H9 (cell line): ENCODE measurements around the gene NEIL1. TPM values are rescaled to one million over a fixed set of nuclear protein-coding genes. Genes with fewer than 3 reads are reported as not detected.

Experiments
- DNase-seq: peaks from one replicate; pipeline ENCODE4 v3.0.0-alpha.2; 2017
- H2AFZ ChIP-seq: one replicate; pipeline ENCODE4 v1.6.1; 2013; ENCODE audit warnings: mild to moderate bottlenecking, low read length, control low read depth, moderate library complexity
- H2AK5ac ChIP-seq: 2 replicates; pipeline ENCODE4 v1.6.1; 2013; ENCODE audit warnings: low read length, control low read depth, mixed read lengths; ENCODE audit not compliant: insufficient read length
- H2BK120ac ChIP-seq: one replicate; pipeline ENCODE4 v1.6.1; 2013; ENCODE audit warnings: low read depth, mild to moderate bottlenecking, low read length, control low read depth, inconsistent platforms; ENCODE audit not compliant: poor library complexity, severe bottlenecking
- H2BK12ac ChIP-seq: 2 replicates; pipeline ENCODE4 v1.6.1; 2013; ENCODE audit warnings: low read length, control low read depth, mixed read lengths, low read depth; ENCODE audit not compliant: insufficient read length
- H2BK15ac ChIP-seq: 2 replicates; pipeline ENCODE4 v1.6.1; 2013; ENCODE audit warnings: low read depth, low read length, control low read depth
- H2BK20ac ChIP-seq: one replicate; pipeline ENCODE4 v1.6.1; 2013; ENCODE audit warnings: low read depth, mild to moderate bottlenecking, low read length, control low read depth, inconsistent platforms; ENCODE audit not compliant: poor library complexity, severe bottlenecking
- H2BK5ac ChIP-seq: 2 replicates; pipeline ENCODE4 v1.6.1; 2013; ENCODE audit warnings: low read length, control low read depth, mixed read lengths; ENCODE audit not compliant: insufficient read length
- H3K14ac ChIP-seq: 2 replicates; pipeline ENCODE4 v1.6.1; 2013; ENCODE audit warnings: low read length, control low read depth; ENCODE audit not compliant: insufficient read depth
- H3K18ac ChIP-seq: 2 replicates; pipeline ENCODE4 v1.6.1; 2013; ENCODE audit warnings: low read depth, mild to moderate bottlenecking, mixed read lengths, low read length, control low read depth; ENCODE audit not compliant: insufficient read length
- H3K23ac ChIP-seq: 2 replicates; pipeline ENCODE4 v1.6.1; 2013; ENCODE audit warnings: low read length, control low read depth, mixed read lengths, low read depth; ENCODE audit not compliant: insufficient read length
- H3K23me2 ChIP-seq: 2 replicates; pipeline ENCODE4 v1.6.1; 2013; ENCODE audit warnings: low read depth, mild to moderate bottlenecking, mixed read lengths, low read length, control low read depth; ENCODE audit not compliant: insufficient read length, poor library complexity, severe bottlenecking
- H3K27ac ChIP-seq: 2 replicates; pipeline ENCODE4 v1.5.1; 2013; ENCODE audit warnings: low read length, control low read depth, mixed read lengths, low read depth; ENCODE audit not compliant: insufficient read length
- H3K27me3 ChIP-seq: 2 replicates; pipeline ENCODE4 v1.6.1; 2013; ENCODE audit warnings: low read length, control low read depth, inconsistent platforms; ENCODE audit not compliant: insufficient read depth
- H3K4ac ChIP-seq: 2 replicates; pipeline ENCODE4 v1.6.1; 2013; ENCODE audit warnings: low read depth, mild to moderate bottlenecking, control low read depth, inconsistent platforms, low read length, moderate library complexity
- H3K4me1 ChIP-seq: 2 replicates; pipeline ENCODE4 v1.6.1; 2013; ENCODE audit warnings: low read length, control low read depth, inconsistent platforms; ENCODE audit not compliant: insufficient read depth
- H3K4me2 ChIP-seq: 2 replicates; pipeline ENCODE4 v1.6.1; 2013; ENCODE audit warnings: low read length, control low read depth, mixed read lengths; ENCODE audit not compliant: insufficient read length, insufficient read depth
- H3K56ac ChIP-seq: 2 replicates; pipeline ENCODE4 v1.6.1; 2013; ENCODE audit warnings: low read depth, mild to moderate bottlenecking, mixed read lengths, low read length, control low read depth; ENCODE audit not compliant: insufficient read length
- H3K79me1 ChIP-seq: 2 replicates; pipeline ENCODE4 v1.6.1; 2013; ENCODE audit warnings: low read depth, mild to moderate bottlenecking, moderate library complexity, low read length, control low read depth, inconsistent platforms; ENCODE audit not compliant: insufficient read depth, poor library complexity, severe bottlenecking
- H3K79me2 ChIP-seq: 2 replicates; pipeline ENCODE4 v1.6.1; 2013; ENCODE audit warnings: low read length, control low read depth, inconsistent platforms; ENCODE audit not compliant: insufficient read depth
- H3K9ac ChIP-seq: 2 replicates; pipeline ENCODE4 v1.6.1; 2013; ENCODE audit warnings: low read length, control low read depth, mixed read lengths; ENCODE audit not compliant: insufficient read length; ENCODE audit errors: extremely low read depth
- H3K9me3 ChIP-seq: one replicate; pipeline ENCODE4 v1.6.1; 2013; ENCODE audit warnings: low read depth, low read length, inconsistent platforms; ENCODE audit not compliant: control insufficient read depth
- H3T11ph ChIP-seq: one replicate; pipeline ENCODE4 v1.6.1; 2013; ENCODE audit warnings: mild to moderate bottlenecking, low read length, control low read depth, inconsistent platforms
- H4K20me1 ChIP-seq: one replicate; pipeline ENCODE4 v1.6.1; 2013; ENCODE audit not compliant: control insufficient read depth, insufficient read length, insufficient read depth
- H4K5ac ChIP-seq: 2 replicates; pipeline ENCODE4 v1.6.1; 2013; ENCODE audit warnings: low read depth, mild to moderate bottlenecking, mixed read lengths, low read length, control low read depth; ENCODE audit not compliant: insufficient read length
- H4K8ac ChIP-seq: replicated peaks from 2 replicates; pipeline ENCODE4 v1.6.1; 2013; ENCODE audit warnings: low read length, control low read depth, mixed read lengths, low read depth; ENCODE audit not compliant: insufficient read length
- H4K91ac ChIP-seq: 2 replicates; pipeline ENCODE4 v1.6.1; 2013; ENCODE audit warnings: low read depth, mild to moderate bottlenecking, moderate library complexity, mixed read lengths, low read length, control low read depth; ENCODE audit not compliant: insufficient read length
- H3K27ac Mint-ChIP-seq, 3 experiments: 2 replicates in 2 of 3; 3 replicates in 1 of 3; pipeline ENCODE4 v1.8.0; 2020 to 2021; ENCODE audit warnings: mixed read lengths in 3 of 3, mild to moderate bottlenecking in 1 of 3, moderate library complexity in 1 of 3
- H3K27me3 Mint-ChIP-seq: 2 replicates; pipeline ENCODE4 v1.8.0; 2021; ENCODE audit warnings: low read depth, mild to moderate bottlenecking, moderate library complexity, mixed read lengths
- H3K36me3 Mint-ChIP-seq, 3 experiments: 2 replicates in 2 of 3; 3 replicates in 1 of 3; pipeline ENCODE4 v1.8.0; 2020 to 2021; ENCODE audit warnings: low read depth in 3 of 3, mixed read lengths in 3 of 3; ENCODE audit not compliant: insufficient read depth in 1 of 3
- H3K4me1 Mint-ChIP-seq, 2 experiments: 2 replicates each; pipeline ENCODE4 v1.8.0; 2020; ENCODE audit warnings: mixed read lengths in 2 of 2
- H3K4me3 Mint-ChIP-seq, 2 experiments: 2 replicates in 1 of 2; 3 replicates in 1 of 2; pipeline ENCODE4 v1.8.0; 2020 to 2021; ENCODE audit warnings: mild to moderate bottlenecking in 2 of 2, mixed read lengths in 2 of 2, moderate library complexity in 1 of 2
- H3K9me3 Mint-ChIP-seq, 2 experiments: 2 replicates in 1 of 2; 3 replicates in 1 of 2; pipeline ENCODE4 v1.8.0; 2020; ENCODE audit warnings: mild to moderate bottlenecking in 2 of 2, mixed read lengths in 2 of 2, moderate library complexity in 1 of 2
- CTCF ChIP-seq: fragments of 200-600 bp; sonication (generic); conservative IDR thresholded peaks from 3 replicates; pipeline ENCODE4 v1.8.0; 2021; ENCODE audit warnings: antibody characterized with exemption, mild to moderate bottlenecking
- WGBS: extraction: QIAGEN DNeasy Blood & Tissue Kit; methylation state at CpG from one replicate; pipeline ENCODE4 v1.1.7; 2013; ENCODE audit warnings: missing lambda C conversion rate, low lambda C conversion rate, mixed read lengths; ENCODE audit not compliant: insufficient read length; ENCODE audit errors: extremely low coverage; 5-methylcytosine and 5-hydroxymethylcytosine counted together
- total RNA-seq: library from RNA; stranded (reverse); gene quantifications from 2 replicates; pipeline ENCODE4 v1.2.1, GENCODE V29; 2021

NEIL1 gene
- total RNA-seq, 1 experiment from 2014 or later = 16.5 TPM

GRCh38 chr15:75338661-75339240 lies 8.1 kb upstream of the NEIL1 start:
- Histone ChIP-seq H3K14ac (no peak overlapping the region), H3K9me3 (no peaks in the 10 kb centered on the region), H2BK15ac (no peak overlapping the region), H3K79me1 (peaks cover 5% of the 10 kb centered on the region), H4K20me1 (no peaks in the 10 kb centered on the region), H2BK5ac (no peak overlapping the region), H3K79me2 (peaks cover 1% of the 10 kb centered on the region; the same call in 1 of the 2 replicates), H3K4ac (no peak overlapping the region), H3T11ph (no peak overlapping the region), H3K4me1 (no peaks in the 10 kb centered on the region), H3K23ac (no peak overlapping the region), H2BK20ac (no peak overlapping the region), H3K18ac (no peak overlapping the region), H2BK12ac (no peak overlapping the region), H2AFZ (no peak overlapping the region), H3K27ac (no peak overlapping the region), H2BK120ac (no peak overlapping the region), H3K9ac (no peak overlapping the region), H3K56ac (no peak overlapping the region), H4K5ac (no peak overlapping the region), H3K23me2 (peaks cover 8% of the 10 kb centered on the region), H4K91ac (no peak overlapping the region), H2AK5ac (no peak overlapping the region), H4K8ac (no peak overlapping the region), H3K4me2 (no peak overlapping the region), H3K27me3 (no peaks in the 10 kb centered on the region)
- peaks cover 6 to 22% (median 18%) of the 10 kb centered on the region in 3 experiments; a peak in 6 of 7 replicates for H3K36me3 Mint-ChIP-seq
- H3K9me3 Mint-ChIP-seq = no peaks in the 10 kb centered on the region
- DNase-seq = no peak
- H3K4me1 Mint-ChIP-seq = peaks cover 12 to 14% of the 10 kb centered on the region in 2 experiments
- no peaks in the 10 kb centered on the region for H3K27me3 Mint-ChIP-seq
- WGBS = no CpG with 5 or more reads among the region's 11 CpGs
- H3K27ac Mint-ChIP-seq = no peak overlapping the region
- H3K4me3 Mint-ChIP-seq = no peak overlapping the region
- TF ChIP-seq CTCF = no peak
